GM10248 (cell line): ENCODE data around the gene FBXL3.

Source experiments
- CTCF ChIA-PET: fragments of 300-600 bp; sonication (Branson Sonifier 250); formaldehyde crosslinking; extraction: SDS; loops from one replicate; lab custom pipeline; 2021; ENCODE audit warnings: antibody characterized with exemption; lab: Yijun Ruan, JAX
- POLR2A ChIA-PET: fragments of 350-650 bp; sonication (Branson Sonifier 250); formaldehyde crosslinking; extraction: SDS; loops from one replicate; lab custom pipeline; 2020; ENCODE audit warnings: antibody characterized with exemption; lab: Yijun Ruan, JAX
- DNase-seq: peaks from one replicate; pipeline ENCODE4 v3.0.0; 2012; ENCODE audit errors: extremely low spot score
- TF ChIP-seq, protein P1 (sequence below): IDR thresholded peaks from 2 replicates; pipeline ENCODE4 v1.5.1; 2012; ENCODE audit warnings: mild to moderate bottlenecking, low read depth; ENCODE audit errors: extremely low read depth, missing control alignments, control extremely low read depth

The FBXL3 gene

DNA sequence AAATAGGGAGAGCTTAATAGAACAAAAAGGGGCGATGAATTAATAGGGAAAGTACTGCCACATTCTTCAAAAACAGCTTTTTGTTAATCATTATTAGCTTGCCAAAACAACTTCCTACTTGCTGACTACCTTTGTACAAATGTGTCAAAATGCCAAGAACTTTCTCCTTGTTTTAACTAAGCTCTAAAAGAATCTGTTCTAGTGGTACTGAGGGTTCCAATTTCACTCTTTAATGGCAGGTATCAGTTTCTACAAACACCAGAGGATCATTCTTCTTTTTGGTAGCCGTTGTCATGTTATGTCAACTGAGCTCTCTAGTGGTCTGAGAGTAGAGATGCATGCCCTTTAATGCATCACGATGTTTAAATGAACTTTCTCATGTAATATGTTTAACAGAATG, 29.4 kb upstream of the FBXL3 start:
- ChIA-PET CTCF (interaction anchor here (1.5 to 3.3 kb wide), 5 partner anchors 9 to 421 kb away, joined by 3 to 15 read pairs (median 4); no protein-coding TSS in a partner anchor), POLR2A (no interaction called here)
- no peak for DNase-seq
- TF ChIP-seq, protein P1, sequence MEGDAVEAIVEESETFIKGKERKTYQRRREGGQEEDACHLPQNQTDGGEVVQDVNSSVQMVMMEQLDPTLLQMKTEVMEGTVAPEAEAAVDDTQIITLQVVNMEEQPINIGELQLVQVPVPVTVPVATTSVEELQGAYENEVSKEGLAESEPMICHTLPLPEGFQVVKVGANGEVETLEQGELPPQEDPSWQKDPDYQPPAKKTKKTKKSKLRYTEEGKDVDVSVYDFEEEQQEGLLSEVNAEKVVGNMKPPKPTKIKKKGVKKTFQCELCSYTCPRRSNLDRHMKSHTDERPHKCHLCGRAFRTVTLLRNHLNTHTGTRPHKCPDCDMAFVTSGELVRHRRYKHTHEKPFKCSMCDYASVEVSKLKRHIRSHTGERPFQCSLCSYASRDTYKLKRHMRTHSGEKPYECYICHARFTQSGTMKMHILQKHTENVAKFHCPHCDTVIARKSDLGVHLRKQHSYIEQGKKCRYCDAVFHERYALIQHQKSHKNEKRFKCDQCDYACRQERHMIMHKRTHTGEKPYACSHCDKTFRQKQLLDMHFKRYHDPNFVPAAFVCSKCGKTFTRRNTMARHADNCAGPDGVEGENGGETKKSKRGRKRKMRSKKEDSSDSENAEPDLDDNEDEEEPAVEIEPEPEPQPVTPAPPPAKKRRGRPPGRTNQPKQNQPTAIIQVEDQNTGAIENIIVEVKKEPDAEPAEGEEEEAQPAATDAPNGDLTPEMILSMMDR = no peak

- CTCF ChIA-PET = interaction anchor here (1.5 to 3.3 kb wide), 5 partner anchors 13 to 422 kb away, joined by 3 to 15 read pairs (median 4); no protein-coding TSS in a partner anchor
Measured at GRCh38 chr13:77055158-77055557, 28.2 kb upstream of the FBXL3 start.

GRCh38 chr13:77053192-77053591, 26.2 kb upstream of the FBXL3 start:
- ChIA-PET CTCF (interaction anchor here (1.3 to 3.3 kb wide), 4 partner anchors 11 to 135 kb away, joined by 3 to 15 read pairs (median 4); no protein-coding TSS in a partner anchor), POLR2A (no interaction called here)
- TF ChIP-seq, protein P1 = no peak
- no peak for DNase-seq

More at GRCh38 chr13:77055158-77055557, 28.2 kb upstream of the FBXL3 start:
- TF ChIP-seq, protein P1 = no peak
- no peak for DNase-seq
- POLR2A ChIA-PET = interaction anchor here (0.7 kb wide), 1 partner anchor 41 kb away, joined by 3 read pairs; no protein-coding TSS in a partner anchor

- no peak for DNase-seq
- ChIA-PET POLR2A (no interaction called here), CTCF (interaction anchor here (0.9 to 1.4 kb wide), 3 partner anchors 11 to 84 kb away, joined by 3 read pairs; no protein-coding TSS in a partner anchor)
- TF ChIP-seq, protein P1 = no peak
Measured at GRCh38 chr13:77048681-77049080, 21.7 kb upstream of the FBXL3 start.

DNA sequence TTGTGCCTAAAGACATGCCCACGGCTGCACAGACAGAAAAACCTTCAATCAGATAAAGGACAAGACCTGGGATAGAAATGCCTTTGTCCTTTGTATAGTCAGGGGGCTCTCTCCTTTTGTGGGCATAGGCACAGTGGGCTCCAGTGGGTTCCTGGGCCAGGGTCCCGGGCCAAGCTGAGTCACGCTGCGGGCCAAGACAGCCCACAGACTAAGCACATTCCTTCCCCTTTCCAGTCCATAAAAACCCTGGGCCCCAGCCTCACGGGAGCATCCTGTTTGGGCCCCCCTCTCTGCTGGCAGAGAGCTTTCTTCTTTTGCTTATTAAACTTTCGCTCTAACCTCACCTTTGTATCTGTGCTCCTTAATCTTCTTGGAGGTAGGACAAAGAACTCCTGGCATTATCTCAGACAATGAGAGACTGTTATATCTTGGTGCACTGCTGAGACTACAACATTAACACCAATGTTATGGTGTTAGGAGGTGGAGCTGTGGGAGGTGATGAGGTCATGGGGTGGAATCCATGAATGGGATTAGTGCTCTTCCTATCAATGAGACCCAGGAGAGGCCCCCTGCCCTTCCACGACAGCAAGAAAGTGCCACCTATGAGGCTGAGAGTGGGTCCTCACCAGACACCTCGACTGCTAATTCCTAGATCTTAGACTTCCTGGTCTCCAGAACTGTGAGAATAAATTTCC, 20.8 kb upstream of the FBXL3 start:
- POLR2A ChIA-PET = no interaction called here
- CTCF ChIA-PET = interaction anchor here (0.9 kb wide), 2 partner anchors 10 to 84 kb away, joined by 3 read pairs; no protein-coding TSS in a partner anchor

DNA sequence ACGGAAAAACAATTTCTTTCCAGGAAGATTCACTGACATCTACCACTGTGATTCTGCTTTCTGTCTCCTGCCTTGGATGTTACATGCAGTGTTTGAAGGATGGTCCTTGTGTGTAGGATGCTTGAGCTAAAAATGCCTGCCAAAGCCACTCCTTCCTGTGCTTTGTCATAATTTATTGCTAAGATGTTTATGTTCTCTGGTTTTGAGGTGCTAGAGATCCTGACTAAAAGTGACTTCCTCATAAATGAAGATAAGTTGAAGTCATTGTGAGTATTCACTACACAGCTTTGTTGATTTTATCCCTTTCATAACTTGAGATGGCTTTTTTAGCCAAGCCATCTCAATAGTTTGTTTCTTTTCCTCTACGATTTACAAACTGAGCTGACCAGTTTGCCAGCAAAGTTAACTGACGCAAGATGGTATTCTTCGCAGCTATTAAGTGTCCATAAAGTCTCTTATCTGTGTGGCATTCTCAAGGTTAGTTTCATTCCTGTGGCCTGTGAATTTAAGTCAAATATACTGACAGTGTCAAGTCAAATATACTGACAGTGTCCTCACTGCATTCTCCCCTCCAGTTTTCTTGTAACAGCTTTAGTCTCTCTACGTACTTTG, 15.7 kb upstream of the FBXL3 start:
- TF ChIP-seq, protein P1 = no peak
- ChIA-PET CTCF (interaction anchor here (0.9 to 3.6 kb wide), 8 partner anchors 10 to 436 kb away, joined by 3 to 15 read pairs (median 4); no protein-coding TSS in a partner anchor), POLR2A (interaction anchor here (0.6 kb wide), 1 partner anchor 10 kb away, joined by 4 read pairs; no protein-coding TSS in a partner anchor)
- no peak for DNase-seq

More for the DNA sequence above, 20.8 kb upstream of the FBXL3 start:
- DNase-seq = no peak
- TF ChIP-seq, protein P1 = no peak
